GM18951 (cell line): ENCODE data around the gene LEP.

Source experiments
- POLR2A ChIP-seq: IDR thresholded peaks from 4 replicates; pipeline ENCODE4 v1.6.1; 2011; ENCODE audit warnings: mild to moderate bottlenecking; ENCODE audit not compliant: insufficient read length, insufficient read depth; ENCODE audit errors: extremely low read depth
- in situ Hi-C: fragments of 300-500 bp; cut with MboI; formaldehyde crosslinking; loops from one replicate; pipeline ENCODE4 v1.12.0; 2022; ENCODE audit warnings: low sequenced_read_pairs, mixed read lengths, inconsistent platforms; ENCODE audit not compliant: unreplicated experiment

LEP gene

DNA sequence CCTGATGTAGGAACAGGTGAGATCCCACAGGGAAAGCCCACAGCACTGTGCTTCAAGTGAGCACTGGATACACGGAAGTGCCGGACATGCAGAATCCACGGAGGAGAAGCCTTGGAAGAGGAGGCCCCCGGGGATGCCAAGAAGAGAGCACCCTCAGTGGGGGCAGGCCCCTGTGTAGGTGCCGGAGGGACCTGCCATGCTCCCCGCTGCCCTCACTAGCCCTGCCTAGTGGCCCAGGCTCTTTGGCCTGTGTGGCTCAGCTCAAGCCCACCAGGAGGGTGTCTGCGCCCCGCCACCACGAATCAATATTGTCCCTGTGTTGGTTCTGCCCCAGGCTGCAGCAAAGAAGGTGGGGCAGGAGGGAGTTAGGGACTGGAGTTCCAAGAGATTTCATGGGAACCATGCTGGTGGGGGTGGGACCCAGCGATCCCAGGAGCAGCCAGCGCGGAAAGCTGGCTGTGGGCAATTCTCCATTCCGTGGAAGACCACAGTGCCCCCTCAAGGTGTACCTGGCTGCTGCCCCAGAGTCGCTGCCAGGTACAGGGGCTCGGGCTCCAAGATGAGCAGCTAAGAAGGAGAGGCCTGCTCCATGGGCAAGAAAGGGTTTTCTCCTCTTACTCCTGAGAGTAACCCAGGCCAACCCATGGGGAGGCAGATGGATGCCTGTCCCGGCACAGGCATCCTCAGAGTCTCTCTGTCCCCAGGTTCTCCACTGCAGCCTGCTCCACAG lies 34.9 kb upstream of the LEP start:
- no peak for TF ChIP-seq POLR2A
- in situ Hi-C loops, result loop anchor here (10.0 kb wide), 1 partner anchor 491 kb away; no protein-coding TSS in a partner anchor

DNA sequence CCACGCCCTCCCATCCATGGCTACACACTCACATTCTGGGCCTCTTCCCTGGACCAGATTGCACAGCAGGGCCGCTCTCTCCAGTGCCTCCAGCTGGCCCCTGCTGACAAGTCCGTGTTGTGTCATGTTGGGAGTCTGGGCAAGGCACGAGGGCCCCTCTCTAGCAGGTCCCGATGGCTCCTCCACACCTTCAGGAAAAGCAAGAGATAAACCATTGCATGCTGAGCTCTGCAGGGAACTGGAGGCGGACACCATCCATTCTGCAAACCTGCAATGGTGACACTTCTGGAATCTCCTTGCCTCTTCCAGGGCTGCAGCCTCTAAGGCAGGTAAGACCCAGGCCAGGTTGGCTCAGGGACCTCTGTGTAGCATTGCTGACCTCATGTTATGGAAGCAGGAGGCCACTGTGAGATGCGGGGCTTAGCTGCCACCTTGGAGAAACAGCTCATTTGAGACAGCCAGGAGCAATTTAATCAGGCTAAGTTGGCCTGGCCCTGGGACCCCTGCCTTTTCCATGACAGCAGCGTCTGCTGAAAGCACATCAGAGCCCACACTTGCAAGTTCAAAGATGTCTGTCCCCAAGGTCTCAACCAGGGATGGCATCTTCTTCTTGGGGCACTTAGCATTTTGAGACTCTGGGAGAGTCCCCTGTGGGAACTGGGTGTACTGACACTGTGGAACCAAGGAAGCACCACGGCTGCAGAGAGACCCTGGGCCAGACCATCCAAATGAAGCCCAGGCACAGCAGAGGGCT lies 34.2 kb upstream of the LEP start:
- in situ Hi-C loops, result loop anchor here (10.0 kb wide), 1 partner anchor 492 kb away; no protein-coding TSS in a partner anchor
- TF ChIP-seq POLR2A, result no peak

DNA sequence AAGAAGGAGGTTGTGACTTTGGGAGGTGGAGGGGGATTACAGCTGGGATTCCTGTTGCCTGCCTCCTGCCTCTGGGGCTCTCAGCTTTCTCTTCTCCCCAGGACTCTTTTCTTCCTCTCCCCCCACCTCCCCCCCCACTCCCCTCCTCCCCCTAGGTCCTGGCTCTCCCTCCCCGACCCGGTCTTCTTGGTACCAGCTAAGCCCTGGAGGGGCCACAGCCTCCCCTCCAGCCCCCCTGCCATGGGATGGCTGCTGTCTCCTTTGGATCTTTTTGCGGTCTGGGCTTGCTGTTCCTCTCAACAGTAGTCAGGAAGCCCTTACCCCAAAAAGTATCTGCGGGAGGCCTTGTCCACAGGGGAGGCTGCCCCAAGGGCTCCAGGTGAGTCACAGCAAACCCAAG lies 33.5 kb upstream of the LEP start:
- in situ Hi-C loops, result loop anchor here (10.0 kb wide), 1 partner anchor 493 kb away; no protein-coding TSS in a partner anchor
- no peak for TF ChIP-seq POLR2A

DNA sequence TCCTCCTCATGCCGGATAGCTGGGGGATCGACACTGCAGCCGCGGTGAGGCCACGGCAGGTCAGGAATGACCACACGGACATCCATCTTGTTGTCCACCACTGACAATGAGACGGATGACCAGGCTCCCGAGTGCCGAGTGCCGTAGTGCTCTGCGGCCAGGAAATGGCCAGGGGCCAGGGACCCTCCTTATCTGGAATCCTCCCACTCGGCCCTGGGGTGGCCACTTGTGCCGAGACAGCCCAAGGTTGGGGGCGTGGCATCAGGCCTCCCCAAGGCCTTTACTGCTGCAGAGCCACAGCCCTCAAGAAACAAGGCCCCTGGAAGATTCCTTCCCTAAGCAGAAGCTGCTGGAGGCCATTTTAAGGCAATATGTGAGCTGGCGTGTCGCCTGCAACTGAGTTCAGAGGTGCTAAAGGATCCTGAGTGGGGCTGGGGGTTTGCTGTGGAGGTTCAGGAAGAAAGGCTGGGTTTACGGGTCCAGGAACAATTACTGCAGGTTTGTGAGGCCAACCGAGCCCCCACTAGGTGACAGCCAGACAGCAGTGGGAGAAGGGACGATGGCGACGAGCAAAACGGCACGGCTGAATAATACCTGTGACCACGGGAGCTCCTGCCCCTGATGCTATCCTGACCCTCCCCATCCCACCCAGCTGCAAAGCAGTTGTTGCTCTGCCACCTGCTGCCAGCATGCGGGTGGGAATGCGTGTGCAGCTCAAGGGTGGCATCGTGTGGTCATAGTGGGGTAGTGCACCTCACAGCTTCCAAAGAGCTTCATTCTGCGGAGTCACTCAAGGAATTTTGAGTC lies 31.6 kb upstream of the LEP start:
- no peak for TF ChIP-seq POLR2A
- in situ Hi-C loops, result loop anchor here (10.0 kb wide), 1 partner anchor 495 kb away; no protein-coding TSS in a partner anchor

DNA sequence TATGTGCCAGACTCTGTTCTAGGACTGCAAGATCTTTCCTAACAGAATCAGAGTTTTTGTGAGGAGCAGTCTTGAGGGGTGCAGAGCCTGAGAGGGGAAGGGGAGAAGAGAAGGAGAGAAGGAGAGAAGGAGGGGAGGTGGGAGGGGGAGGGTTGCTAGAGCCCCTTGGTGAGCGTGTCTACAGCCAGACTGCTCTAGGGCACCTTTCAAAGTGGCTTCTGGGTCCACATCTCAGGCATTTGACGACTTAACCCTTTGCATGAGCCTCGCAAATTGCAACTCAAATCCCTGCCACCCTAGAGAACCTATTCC lies 31.1 kb upstream of the LEP start:
- in situ Hi-C loops, result no loop called here
- no peak for TF ChIP-seq POLR2A

DNA sequence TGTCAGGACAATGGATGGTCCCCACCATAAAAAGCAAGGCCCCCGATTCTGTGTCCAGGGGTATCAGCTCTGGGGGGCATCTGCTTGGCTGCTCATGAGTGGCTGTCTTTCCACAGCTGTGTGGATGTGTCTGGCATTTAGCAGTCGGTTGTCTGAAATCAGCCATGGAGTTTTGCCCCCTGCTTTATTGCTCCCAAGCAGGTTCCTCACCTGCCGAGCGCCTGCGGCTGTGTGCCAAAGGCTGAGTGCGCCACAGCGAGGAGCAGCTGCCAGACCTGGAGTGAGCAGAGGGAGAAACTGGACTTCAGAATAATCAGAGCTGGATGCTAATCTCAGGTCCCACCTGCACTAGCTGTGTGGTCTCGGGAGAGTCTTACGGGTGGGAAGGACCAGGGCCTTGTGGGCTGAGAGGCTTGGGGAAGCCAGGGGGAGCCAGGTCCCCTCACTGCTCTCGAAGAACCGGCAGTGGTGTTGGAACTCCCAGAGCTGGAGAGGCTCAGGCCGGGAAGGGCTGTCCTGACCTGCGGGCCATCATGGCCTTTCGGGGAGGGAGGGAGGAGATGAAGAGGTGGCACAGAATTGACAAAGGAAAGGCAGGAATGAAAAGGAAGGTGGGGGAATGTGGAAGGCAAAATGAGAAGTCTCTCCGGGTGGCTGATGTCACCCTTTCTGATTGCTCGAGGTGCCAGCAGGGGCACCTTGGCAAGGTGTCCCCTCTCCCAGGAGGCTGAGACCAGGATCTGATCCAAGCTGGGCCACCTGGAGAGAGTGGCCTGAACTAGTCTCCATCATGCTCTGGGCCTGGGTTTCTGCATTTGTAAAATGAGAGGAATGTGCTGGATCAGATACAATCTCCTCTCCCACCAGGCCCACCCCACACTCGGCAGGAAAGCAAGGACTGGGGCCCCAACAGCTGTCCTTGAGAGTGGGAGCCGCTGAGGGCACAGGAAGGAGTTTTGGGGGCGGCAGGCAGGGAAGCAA lies 30.2 kb upstream of the LEP start:
- TF ChIP-seq POLR2A, result no peak
- in situ Hi-C loops, result no loop called here

DNA sequence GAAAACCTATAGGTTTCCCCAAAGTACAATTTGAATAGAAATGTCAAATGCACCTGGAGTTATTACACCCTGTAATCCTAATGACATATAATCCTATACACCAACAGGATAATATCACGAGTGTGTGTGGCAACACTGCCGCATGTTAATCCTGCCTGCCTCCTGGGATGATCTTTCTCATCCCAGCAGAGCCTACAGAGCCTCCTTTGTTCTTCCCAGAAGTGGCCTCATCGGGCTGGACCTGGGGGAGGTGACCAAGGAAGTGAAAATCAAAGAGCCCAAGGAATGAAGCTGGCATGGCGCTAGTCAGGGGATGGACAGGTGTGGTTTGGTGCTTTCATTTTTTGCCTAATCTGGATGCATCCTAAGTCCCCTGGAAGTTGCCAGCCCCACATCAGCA lies 29.5 kb upstream of the LEP start:
- TF ChIP-seq POLR2A, result no peak
- in situ Hi-C loops, result no loop called here

DNA sequence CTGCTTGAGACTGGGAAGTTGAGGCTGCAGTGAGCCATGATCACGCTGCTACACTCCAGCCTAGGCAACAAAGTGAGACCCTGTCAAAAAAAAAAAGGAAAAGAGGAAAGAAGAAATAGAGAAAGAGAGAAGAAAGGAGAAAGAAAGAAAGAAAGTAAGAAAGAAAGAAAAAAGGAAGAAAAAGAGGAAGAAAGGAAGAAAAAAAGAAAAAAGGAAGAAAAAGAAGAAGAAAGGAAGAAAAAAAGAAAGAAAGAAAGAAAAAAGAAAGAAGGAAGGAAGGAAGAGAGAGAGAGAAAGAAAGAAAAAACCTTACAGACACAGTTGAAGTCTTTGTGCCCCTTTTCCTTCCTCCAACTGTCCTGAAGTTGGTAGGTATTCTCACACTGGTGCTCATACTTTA lies 26.6 kb upstream of the LEP start:
- in situ Hi-C loops, result no loop called here
- TF ChIP-seq POLR2A, result no peak

DNA sequence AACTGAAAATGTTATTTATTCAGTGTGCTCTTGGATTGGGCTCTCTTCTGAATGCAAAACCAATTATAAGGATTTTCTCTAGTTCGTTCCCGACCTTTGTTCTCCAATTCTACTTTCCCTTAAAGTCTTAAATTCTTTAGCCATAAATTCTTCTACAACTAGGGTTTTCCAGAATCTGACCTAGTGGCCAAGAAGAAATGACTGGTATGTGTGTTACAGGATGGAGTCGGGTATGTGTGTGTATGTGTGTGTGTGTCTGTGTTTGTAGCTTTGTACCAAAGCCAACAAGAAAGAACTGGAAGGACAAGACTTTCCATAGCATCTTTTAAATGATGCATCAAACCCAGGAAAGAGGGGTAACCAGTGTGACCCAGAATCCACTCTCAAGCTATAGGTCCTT lies 25.8 kb upstream of the LEP start:
- in situ Hi-C loops, result no loop called here
- no peak for TF ChIP-seq POLR2A

DNA sequence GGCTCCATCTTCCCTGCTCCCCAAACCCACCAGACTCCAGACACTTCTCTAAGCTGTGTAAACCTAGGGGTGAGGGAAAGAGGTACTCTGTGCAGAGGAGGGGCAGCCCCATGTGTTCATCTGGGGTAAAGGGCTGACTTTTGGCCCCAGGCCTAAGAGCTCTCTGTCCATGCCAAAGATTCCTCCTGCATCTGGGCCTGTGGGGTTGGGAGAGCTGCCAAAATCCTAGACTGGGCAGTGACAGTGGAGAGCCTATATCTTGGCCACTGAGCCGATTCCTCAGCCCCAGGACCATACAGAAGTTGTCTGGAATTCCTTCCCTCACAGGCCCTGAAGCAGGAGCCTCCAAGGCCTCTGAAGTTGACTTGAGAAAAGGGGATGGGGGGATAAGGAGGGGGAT lies 25.3 kb upstream of the LEP start:
- in situ Hi-C loops, result no loop called here
- no peak for TF ChIP-seq POLR2A

DNA sequence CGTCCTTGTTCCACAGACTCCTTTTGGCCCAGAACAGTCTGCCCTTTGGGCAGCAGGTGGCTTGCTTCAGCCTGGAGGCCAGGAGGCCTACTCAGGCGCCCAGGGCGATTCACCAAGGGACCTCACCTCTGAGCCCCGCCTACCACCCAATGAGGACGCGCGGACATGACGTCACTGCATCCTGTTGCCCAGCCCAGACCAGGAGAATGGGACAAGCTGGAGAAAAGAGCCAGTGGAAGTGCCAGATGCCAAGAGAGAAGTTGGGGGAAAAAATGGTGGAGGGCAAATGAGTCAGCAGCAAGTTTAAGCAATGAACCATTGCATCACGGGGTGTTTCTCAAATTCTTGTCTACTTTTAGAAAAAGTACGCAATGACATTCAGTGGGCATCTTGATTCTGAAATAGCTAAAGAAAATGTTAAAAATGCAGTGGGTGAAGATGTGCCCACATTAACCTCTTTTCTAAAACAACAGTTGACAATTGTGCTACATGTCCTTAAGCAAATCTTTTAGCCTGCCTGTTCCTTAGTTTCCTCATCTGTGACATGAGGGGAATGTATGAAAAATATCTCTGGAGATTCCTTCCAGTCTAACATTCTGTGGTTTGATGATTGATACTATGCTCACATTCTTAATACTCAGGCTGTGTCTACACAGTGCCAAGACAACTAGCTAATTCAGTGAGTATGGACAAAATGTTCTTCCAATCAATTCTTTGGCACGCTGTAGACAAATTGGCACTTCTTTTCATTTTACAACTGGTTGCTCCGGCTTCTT lies 23.9 kb upstream of the LEP start:
- in situ Hi-C loops, result no loop called here
- TF ChIP-seq POLR2A, result no peak
